HCT116 (cell line): ENCODE results near the gene MACROD1. TPM values are rescaled to one million over a fixed set of nuclear protein-coding genes. Genes with fewer than 3 reads are reported as not detected.

Source experiments
- ATAC-seq: fragments of 200-7000 bp; cut with Tn5 transposase; 2 replicates; pipeline ENCODE4 v1.9.1; 2020; ENCODE audit warnings: mild to moderate bottlenecking, moderate library complexity
- BruUV-seq: library from RNA; stranded (reverse); fragments of 400-500 nt; replicated peaks from 2 replicates; lab custom pipeline; 2021; lab: Mats Ljungman, UMichigan
- CTCF ChIA-PET: fragments of 300-600 bp; sonication (Branson Sonifier 250); formaldehyde crosslinking; loops from one replicate; lab custom pipeline; 2021; ENCODE audit warnings: antibody characterized with exemption; lab: Charles Lee
- POLR2A ChIA-PET: fragments of 300-600, 350-600 bp; sonication (Branson Sonifier 250); formaldehyde crosslinking; loops from one replicate; lab custom pipeline; 2021; ENCODE audit warnings: antibody characterized with exemption; lab: Charles Lee
- RAD21 ChIA-PET, 2 experiments: fragments of 300-600 bp; sonication (Branson Sonifier 250); formaldehyde crosslinking; loops; one replicate each; lab custom pipeline; 2023; ENCODE audit warnings: low total read pairs in 2 of 2; ENCODE audit not compliant: uncharacterized antibody in 2 of 2, unreplicated experiment in 2 of 2, low non-redundant PET in 1 of 2; lab: Charles Lee
- DNase-seq: peaks from one replicate; pipeline ENCODE4 v3.0.0-alpha.2; 2010; ENCODE audit warnings: low read depth, low spot score
- H2AFZ ChIP-seq: fragments of 200-600 bp; shearing (Covaris generic), sonication (generic); 2 replicates; pipeline ENCODE4 v1.6.1; 2017; ENCODE audit warnings: low read depth, mixed run types, mixed read lengths, antibody characterized with exemption, low read length; ENCODE audit not compliant: poor library complexity, severe bottlenecking
- H3K27ac ChIP-seq: 2 replicates; pipeline ENCODE4 v1.5.1; 2012; ENCODE audit warnings: low read depth, low read length
- H3K27me3 ChIP-seq: fragments of 200-600 bp; sonication (generic); 2 replicates; pipeline ENCODE4 v1.6.1; 2016; ENCODE audit warnings: mixed run types, low read length, mixed read lengths; ENCODE audit not compliant: insufficient read depth
- H3K36me3 ChIP-seq, 2 experiments: fragments of 200-500 bp in 1 of 2; fragments of 200-600 bp in 1 of 2; sonication (Bioruptor generic) in 1 of 2; sonication (generic) in 1 of 2; 2 replicates each; pipeline versions ENCODE4 v1.5.1 to v1.6.1; 2014 to 2016; ENCODE audit warnings: low read length in 2 of 2, inconsistent platforms in 1 of 2, mixed read lengths in 1 of 2, mixed run types in 1 of 2; ENCODE audit not compliant: insufficient read depth in 2 of 2, control insufficient read depth in 1 of 2
- H3K4me1 ChIP-seq, 2 experiments: fragments of 200-600 bp in 1 of 2; sonication (generic) in 1 of 2; 2 replicates each; pipeline versions ENCODE4 v1.5.1 to v1.6.1; 2012 to 2017; ENCODE audit warnings: low read length in 2 of 2, inconsistent platforms in 1 of 2, mild to moderate bottlenecking in 1 of 2, mixed read lengths in 1 of 2, mixed run types in 1 of 2, moderate library complexity in 1 of 2; ENCODE audit not compliant: insufficient read depth in 2 of 2, control insufficient read depth in 1 of 2
- H3K4me2 ChIP-seq: fragments of 200-600 bp; sonication (generic); 2 replicates; pipeline ENCODE4 v1.6.1; 2017; ENCODE audit warnings: mixed run types, low read length, mixed read lengths
- H3K4me3 ChIP-seq, 2 experiments: fragments of 200-600 bp in 1 of 2; sonication (generic) in 1 of 2; replicated peaks in 1 of 2; 2 replicates each; pipeline ENCODE4 v1.5.1; 2011 to 2016; ENCODE audit warnings: low read length in 2 of 2, control low read depth in 1 of 2, low read depth in 1 of 2, mild to moderate bottlenecking in 1 of 2, mixed read lengths in 1 of 2, mixed run types in 1 of 2
- H3K79me2 ChIP-seq: fragments of 200-600 bp; sonication (generic); 2 replicates; pipeline ENCODE4 v1.6.1; 2017; ENCODE audit warnings: mild to moderate bottlenecking, mixed run types, low read length, moderate library complexity, mixed read lengths; ENCODE audit not compliant: insufficient read depth
- H3K9ac ChIP-seq: fragments of 200-600 bp; sonication (generic); 2 replicates; pipeline ENCODE4 v1.6.1; 2016; ENCODE audit warnings: low read length, mixed read lengths
- H3K9me2 ChIP-seq: fragments of 200-600 bp; sonication (generic), shearing (Covaris generic); 2 replicates; pipeline ENCODE4 v1.6.1; 2017; ENCODE audit warnings: mixed run types, mild to moderate bottlenecking, moderate library complexity; ENCODE audit not compliant: insufficient read depth
- H3K9me3 ChIP-seq, 2 experiments: fragments of 200-500 bp in 1 of 2; fragments of 200-600 bp in 1 of 2; sonication (Bioruptor generic) in 1 of 2; sonication (generic) in 1 of 2; 2 replicates each; pipeline ENCODE4 v1.6.1; 2014 to 2017; ENCODE audit warnings: low read length in 2 of 2, mixed read lengths in 2 of 2, inconsistent platforms in 1 of 2, low read depth in 1 of 2, mild to moderate bottlenecking in 1 of 2, mixed run types in 1 of 2, moderate library complexity in 1 of 2; ENCODE audit not compliant: control insufficient read depth in 1 of 2, insufficient read depth in 1 of 2
- H4K20me1 ChIP-seq: fragments of 200-600 bp; sonication (generic), shearing (Covaris generic); 2 replicates; pipeline ENCODE4 v1.6.1; 2017; ENCODE audit warnings: mixed run types, mild to moderate bottlenecking, moderate library complexity; ENCODE audit not compliant: insufficient read depth
- CBX3 ChIP-seq: IDR thresholded peaks from 2 replicates; pipeline ENCODE4 v1.6.1; 2012; ENCODE audit warnings: low read depth
- EGR1 ChIP-seq: IDR thresholded peaks from 2 replicates; pipeline ENCODE4 v1.6.1; 2012; ENCODE audit warnings: low read depth
- ELF1 ChIP-seq: IDR thresholded peaks from 2 replicates; pipeline ENCODE4 v1.6.1; 2012; ENCODE audit warnings: low read depth, borderline replicate concordance
- EZH2 ChIP-seq: fragments of 200-600 bp; sonication (generic); IDR thresholded peaks from 2 replicates; pipeline ENCODE4 v1.6.1; 2017; ENCODE audit warnings: antibody characterized with exemption, mixed run types
- FOSL1 ChIP-seq: IDR thresholded peaks from 2 replicates; pipeline ENCODE4 v1.6.1; 2012; ENCODE audit warnings: low read depth
- SRF ChIP-seq: IDR thresholded peaks from 2 replicates; pipeline ENCODE4 v1.6.1; 2012; ENCODE audit warnings: low read depth
- TCF7L2 ChIP-seq: IDR thresholded peaks from 2 replicates; pipeline ENCODE4 v1.7.0; 2011; ENCODE audit warnings: borderline replicate concordance, inconsistent platforms; ENCODE audit not compliant: insufficient read depth, insufficient read length; ENCODE audit errors: extremely low read depth
- YY1 ChIP-seq: IDR thresholded peaks from 2 replicates; pipeline ENCODE4 v1.6.1; 2011; ENCODE audit warnings: low read length, low read depth, moderate library complexity, mild to moderate bottlenecking; ENCODE audit not compliant: insufficient replicate concordance; ENCODE audit errors: extremely low read depth
- ZFX ChIP-seq: fragments of 450-650 bp; IDR thresholded peaks from 2 replicates; pipeline ENCODE4 v1.6.1; 2017
- ZNF274 ChIP-seq: fragments of 200-500 bp; sonication (Bioruptor generic); IDR thresholded peaks from 2 replicates; pipeline ENCODE4 v1.6.1; 2014; ENCODE audit warnings: mild to moderate bottlenecking, low read depth, low read length, inconsistent platforms
- intact Hi-C: fragments of 100-400 bp; cut with micrococcal nuclease; formaldehyde crosslinking; loops from 2 replicates; pipeline ENCODE4 v1.10.0; 2022
- total RNA-seq: library from RNA; stranded (reverse); gene quantifications from one replicate; pipeline ENCODE4 v1.2.1, GENCODE V29; 2021; ENCODE audit not compliant: unreplicated experiment
- TF ChIP-seq, protein P1 (sequence below): IDR thresholded peaks from 2 replicates; pipeline ENCODE4 v1.6.1; 2012
- TF ChIP-seq, protein P2 (sequence below): IDR thresholded peaks from 2 replicates; pipeline ENCODE4 v1.6.1; 2012
- TF ChIP-seq, protein P3 (sequence below): IDR thresholded peaks from 2 replicates; pipeline ENCODE4 v1.6.1; 2011; ENCODE audit warnings: mild to moderate bottlenecking, low read length, moderate library complexity; ENCODE audit not compliant: insufficient replicate concordance; ENCODE audit errors: extremely low read depth

The MACROD1 gene
- total RNA-seq, 1 experiment from 2014 or later, result 61.1 TPM

DNA sequence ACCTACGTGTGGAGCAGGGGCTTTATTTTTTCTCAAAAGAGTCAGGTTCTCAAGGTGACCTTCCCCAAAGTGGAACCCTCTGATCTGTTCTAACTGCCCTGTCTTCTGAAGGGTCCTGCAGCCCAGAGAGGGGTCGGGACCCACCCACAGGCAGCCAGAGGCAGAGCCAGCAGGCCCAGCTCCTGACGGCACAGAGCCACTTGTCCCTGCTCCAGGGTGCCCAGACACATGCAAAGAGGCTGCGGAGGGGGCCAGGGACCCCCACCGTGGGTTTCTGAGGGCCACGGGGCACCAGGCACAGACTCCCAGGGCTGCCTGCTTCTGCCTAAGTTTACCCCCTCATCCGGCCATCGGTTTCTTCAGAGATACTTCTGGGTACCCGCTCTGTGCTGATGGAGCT is 93.0 kb downstream of the MACROD1 start:
- Histone ChIP-seq H3K79me2 (no peaks in the 10 kb centered on the region), H2AFZ (no peak overlapping the region), H3K4me3 (no peak overlapping the region), H3K4me2 (no peak overlapping the region), H3K9me2 (no peaks in the 10 kb centered on the region), H4K20me1 (no peaks in the 10 kb centered on the region), H3K36me3 (no peaks in the 10 kb centered on the region), H3K27me3 (no peaks in the 10 kb centered on the region), H3K4me1 (peaks cover 0 to 3% of the 10 kb centered on the region in 2 experiments; a peak in 1 of 4 replicates), H3K9me3 (no peaks in the 10 kb centered on the region), H3K27ac (no peak overlapping the region), H3K9ac (no peak overlapping the region)
- no TSS peak for BruUV-seq
- CTCF ChIA-PET, result no interaction called here
- POLR2A ChIA-PET, result no interaction called here
- no peak for ATAC-seq
- DNase-seq, result no peak
- intact Hi-C loops, result no loop called here
- no peak for TF ChIP-seq EZH2
- no peak for TF ChIP-seq YY1
- no peak for TF ChIP-seq SRF
- TF ChIP-seq, protein P1, sequence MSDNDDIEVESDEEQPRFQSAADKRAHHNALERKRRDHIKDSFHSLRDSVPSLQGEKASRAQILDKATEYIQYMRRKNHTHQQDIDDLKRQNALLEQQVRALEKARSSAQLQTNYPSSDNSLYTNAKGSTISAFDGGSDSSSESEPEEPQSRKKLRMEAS, result no peak
- no peak for TF ChIP-seq CBX3
- TF ChIP-seq EGR1, result no peak
- no peak for TF ChIP-seq FOSL1
- TF ChIP-seq, protein P2, sequence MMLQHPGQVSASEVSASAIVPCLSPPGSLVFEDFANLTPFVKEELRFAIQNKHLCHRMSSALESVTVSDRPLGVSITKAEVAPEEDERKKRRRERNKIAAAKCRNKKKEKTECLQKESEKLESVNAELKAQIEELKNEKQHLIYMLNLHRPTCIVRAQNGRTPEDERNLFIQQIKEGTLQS, result no peak
- TF ChIP-seq, protein P3, sequence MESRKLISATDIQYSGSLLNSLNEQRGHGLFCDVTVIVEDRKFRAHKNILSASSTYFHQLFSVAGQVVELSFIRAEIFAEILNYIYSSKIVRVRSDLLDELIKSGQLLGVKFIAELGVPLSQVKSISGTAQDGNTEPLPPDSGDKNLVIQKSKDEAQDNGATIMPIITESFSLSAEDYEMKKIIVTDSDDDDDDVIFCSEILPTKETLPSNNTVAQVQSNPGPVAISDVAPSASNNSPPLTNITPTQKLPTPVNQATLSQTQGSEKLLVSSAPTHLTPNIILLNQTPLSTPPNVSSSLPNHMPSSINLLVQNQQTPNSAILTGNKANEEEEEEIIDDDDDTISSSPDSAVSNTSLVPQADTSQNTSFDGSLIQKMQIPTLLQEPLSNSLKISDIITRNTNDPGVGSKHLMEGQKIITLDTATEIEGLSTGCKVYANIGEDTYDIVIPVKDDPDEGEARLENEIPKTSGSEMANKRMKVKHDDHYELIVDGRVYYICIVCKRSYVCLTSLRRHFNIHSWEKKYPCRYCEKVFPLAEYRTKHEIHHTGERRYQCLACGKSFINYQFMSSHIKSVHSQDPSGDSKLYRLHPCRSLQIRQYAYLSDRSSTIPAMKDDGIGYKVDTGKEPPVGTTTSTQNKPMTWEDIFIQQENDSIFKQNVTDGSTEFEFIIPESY, result no peak
- TF ChIP-seq ZNF274, result no peak
- TF ChIP-seq TCF7L2, result no peak
- TF ChIP-seq ELF1, result no peak
- TF ChIP-seq ZFX, result no peak
- RAD21 ChIA-PET, result no interaction called here
